ENCODE measurements around the gene SRGAP2B. TPM values are rescaled to one million over a fixed set of nuclear protein-coding genes. Genes with fewer than 3 reads are reported as not detected.
"Not testable (repeated sequence)": the region's sequence is repeated elsewhere in the genome, so short reads cannot be mapped to it uniquely, and the experiment has no call there.

SRGAP2B gene
- total RNA-seq, 1 donor from 2014 or later: 6.5 TPM

DNA sequence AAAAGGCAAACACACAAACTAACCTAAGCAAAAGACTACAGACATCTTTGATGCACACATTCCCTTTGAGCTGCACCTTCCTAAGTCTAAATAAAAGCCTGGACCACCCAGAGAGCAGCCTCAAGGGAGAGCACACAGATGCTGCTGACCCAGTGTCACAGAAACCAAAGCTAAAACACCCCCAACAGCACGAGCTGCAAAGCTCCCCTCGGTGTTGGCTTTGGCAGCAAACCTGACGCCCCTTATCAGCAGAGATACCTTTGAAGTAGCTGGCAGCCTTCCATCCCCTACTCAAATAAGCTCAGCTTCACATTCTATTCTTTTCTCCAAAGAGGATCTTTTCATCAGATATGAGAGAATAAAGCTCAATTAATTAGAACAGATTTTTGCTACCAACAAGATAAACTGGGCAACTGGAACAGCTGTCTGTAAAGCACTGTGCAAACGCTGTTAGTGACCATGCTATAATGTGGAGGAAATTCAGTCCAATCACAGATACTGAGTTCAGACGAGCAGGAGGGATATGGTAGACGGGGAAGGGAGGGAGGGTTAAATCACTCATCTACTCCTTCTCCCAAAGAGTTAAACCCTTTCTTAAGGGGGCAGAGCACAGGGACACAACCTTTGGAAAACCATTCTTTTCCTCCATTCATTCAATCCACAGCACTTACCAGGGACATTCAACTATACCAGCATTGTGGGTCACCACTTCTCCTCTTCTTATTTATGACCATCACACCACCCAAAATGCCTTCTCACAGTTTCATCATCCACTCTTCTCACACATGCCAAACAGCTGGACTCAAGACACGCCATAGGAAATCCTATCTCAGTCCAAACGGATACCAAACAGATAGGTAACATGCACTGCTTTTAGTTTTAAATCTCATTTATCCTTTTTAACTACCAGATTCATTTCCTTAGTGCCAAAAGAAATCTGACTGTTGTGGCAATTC lies 148.3 kb downstream of the SRGAP2B start:
- H3K36me3 ChIP-seq; H3K27me3 ChIP-seq; H3K4me3 ChIP-seq; DNase-seq (ENCODE audit: low spot score in 2 of 2); intact Hi-C loops (cut with DNase I); H3K27ac ChIP-seq; H3K4me1 ChIP-seq; H3K9me3 ChIP-seq: not testable (repeated sequence)

DNA sequence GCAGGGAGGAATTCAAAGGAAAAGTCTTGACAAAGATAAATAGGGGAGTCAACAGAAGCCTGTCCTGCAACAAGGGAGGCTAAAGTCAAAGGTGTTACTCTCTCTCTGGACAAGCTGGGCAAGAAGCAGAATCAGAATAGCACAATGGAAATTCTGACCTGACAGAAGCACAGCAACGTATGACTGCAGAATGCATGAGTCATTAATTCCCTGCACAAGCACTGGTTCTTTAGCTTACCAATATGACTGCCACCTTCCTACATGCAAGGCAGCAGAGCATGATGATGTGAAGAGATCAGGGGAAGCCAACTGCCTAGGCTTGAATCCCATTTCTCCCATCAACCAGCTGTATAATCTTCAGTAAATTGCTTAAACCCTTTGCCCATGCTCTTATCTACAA lies 153.4 kb downstream of the SRGAP2B start:
- intact Hi-C loops (cut with DNase I); H3K9me3 ChIP-seq; H3K27me3 ChIP-seq; H3K4me3 ChIP-seq; DNase-seq (ENCODE audit: low spot score in 2 of 2); H3K4me1 ChIP-seq; H3K36me3 ChIP-seq; H3K27ac ChIP-seq: not testable (repeated sequence)

DNA sequence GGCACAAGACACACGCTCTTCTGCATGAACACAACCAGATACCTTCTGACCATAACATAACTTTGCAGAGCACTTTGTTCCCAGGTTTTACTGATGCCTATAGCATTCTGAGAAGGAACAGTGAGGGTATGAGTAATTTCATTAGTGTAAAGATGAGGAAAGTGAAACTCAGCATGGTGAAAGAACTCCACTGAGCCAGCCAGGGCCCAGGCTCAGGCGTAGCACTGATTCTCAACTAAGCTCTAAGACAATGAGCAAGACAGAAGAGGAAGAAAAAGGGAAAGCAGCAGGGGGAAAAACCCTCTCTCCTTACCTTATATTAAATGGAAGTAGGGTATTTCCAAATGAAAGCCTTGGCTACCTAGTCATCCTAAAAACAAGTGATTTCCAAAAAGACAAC lies 155.1 kb downstream of the SRGAP2B start:
- intact Hi-C loops (cut with DNase I); H3K27ac ChIP-seq; H3K4me1 ChIP-seq; DNase-seq (ENCODE audit: low spot score in 2 of 2); H3K9me3 ChIP-seq; H3K36me3 ChIP-seq; H3K4me3 ChIP-seq; H3K27me3 ChIP-seq: not testable (repeated sequence)

DNA sequence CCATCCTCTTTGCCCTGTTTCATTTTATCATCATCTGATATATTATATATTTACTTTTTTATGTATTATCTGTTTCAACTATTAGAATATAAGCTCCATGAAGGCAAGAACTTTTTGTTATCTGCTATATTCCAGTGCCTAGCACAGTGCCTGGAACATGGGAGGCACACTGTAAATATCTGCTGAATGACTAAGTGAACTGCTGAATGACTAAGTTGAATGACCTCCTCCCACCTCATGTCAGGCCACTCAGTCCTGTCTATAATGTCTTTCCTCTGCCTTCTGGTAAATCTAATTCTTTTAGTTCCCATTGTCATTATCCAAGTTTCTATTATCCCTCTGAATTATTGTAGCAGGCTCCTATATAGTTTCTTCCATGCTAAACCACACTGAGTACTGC lies 156.5 kb downstream of the SRGAP2B start:
- H3K27me3 ChIP-seq; H3K36me3 ChIP-seq; intact Hi-C loops (cut with DNase I); DNase-seq (ENCODE audit: low spot score in 2 of 2); H3K4me3 ChIP-seq; H3K27ac ChIP-seq; H3K9me3 ChIP-seq; H3K4me1 ChIP-seq: not testable (repeated sequence)

DNA sequence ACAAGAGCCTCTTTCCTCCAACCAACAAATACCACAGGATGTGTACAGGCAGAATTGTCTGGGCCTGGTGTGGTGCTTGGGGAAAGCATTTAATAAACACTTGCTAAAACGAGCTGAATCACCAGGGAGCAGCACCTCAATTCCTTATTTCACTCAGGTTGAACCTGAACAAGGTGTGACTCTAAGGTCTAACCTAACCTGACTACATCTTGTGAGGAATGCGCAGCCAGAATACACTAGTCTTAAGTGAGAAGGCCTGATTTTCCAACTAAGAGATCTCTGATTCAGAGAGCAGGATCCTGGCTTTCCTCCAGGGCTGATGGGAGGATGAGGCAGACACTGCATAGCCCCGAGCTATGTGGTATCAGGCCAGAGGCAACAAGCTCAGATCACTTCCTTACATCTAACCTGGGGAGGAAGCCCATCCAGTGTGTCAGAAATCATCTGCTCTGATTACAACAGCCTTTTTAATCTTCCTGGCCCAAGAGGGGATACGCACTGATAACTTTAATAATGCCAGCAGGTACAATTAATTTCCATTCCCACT lies 158.9 kb downstream of the SRGAP2B start:
- H3K9me3 ChIP-seq; H3K27me3 ChIP-seq; DNase-seq (ENCODE audit: low spot score in 2 of 2); intact Hi-C loops (cut with DNase I); H3K4me1 ChIP-seq; H3K4me3 ChIP-seq; H3K27ac ChIP-seq; H3K36me3 ChIP-seq: not testable (repeated sequence)

DNA sequence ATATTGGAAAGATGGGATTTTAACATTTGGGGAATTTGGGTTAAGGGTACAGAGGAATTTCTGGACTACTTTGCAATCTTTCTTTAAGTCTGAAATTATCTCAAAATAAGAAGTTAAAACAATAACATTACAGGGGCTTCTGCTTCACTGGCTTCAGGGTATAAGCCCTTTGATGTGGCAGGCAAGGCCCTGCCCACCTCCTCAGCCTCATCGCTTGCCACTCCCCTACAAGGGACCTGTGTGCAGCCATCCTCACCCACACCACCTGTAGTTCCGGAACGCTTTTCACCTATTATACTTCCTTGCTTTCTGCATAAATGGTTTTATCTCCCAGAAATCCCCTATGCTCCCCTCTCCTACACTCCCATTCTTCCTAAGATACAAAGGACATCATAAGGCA lies 159.8 kb downstream of the SRGAP2B start:
- H3K27ac ChIP-seq; H3K4me3 ChIP-seq; H3K9me3 ChIP-seq; intact Hi-C loops (cut with DNase I); H3K4me1 ChIP-seq; DNase-seq (ENCODE audit: low spot score in 2 of 2); H3K36me3 ChIP-seq; H3K27me3 ChIP-seq: not testable (repeated sequence)

DNA sequence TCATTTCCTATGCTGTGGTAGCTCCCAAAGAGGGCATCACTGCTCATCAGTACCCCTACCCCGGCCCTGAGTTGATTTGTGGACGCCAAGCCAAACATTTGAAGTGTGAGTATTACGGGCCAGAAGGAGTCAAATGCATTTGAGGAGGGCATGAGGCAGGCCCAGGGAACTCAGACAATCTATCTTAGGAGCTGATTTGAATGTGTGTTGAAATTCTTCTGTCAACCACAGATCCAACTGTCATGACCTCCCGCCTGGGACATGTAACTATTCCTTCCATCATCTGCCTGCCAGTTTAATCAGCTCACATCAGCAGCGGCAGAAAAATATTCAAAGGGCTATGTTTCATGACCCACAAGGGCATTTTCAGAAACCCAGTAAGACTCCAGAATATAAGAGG lies 162.1 kb downstream of the SRGAP2B start:
- H3K9me3 ChIP-seq; H3K4me3 ChIP-seq; H3K27me3 ChIP-seq; H3K36me3 ChIP-seq; H3K27ac ChIP-seq; H3K4me1 ChIP-seq; intact Hi-C loops (cut with DNase I); DNase-seq (ENCODE audit: low spot score in 2 of 2): not testable (repeated sequence)

DNA sequence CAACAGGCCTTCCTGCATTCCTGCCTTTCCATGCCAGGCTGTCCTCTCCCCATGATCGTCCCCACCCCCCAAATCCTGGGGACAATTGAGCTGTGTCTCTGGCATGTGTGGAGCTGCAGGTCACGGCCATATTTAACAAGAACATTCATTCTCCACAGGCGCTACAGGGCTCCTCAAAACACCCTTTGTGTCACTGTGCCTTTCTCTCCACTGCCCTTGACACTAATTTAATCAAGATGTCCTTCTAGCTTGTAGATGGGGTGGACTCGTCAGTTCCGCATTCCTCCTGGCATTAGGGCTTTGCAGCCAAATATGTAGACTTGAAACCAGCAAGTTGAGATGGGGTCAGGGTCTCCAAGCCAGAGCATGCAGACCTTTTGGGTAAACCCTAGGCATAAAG lies 163.0 kb downstream of the SRGAP2B start:
- DNase-seq (ENCODE audit: low spot score in 2 of 2); H3K36me3 ChIP-seq; intact Hi-C loops (cut with DNase I); H3K27me3 ChIP-seq; H3K9me3 ChIP-seq; H3K4me3 ChIP-seq; H3K4me1 ChIP-seq; H3K27ac ChIP-seq: not testable (repeated sequence)

DNA sequence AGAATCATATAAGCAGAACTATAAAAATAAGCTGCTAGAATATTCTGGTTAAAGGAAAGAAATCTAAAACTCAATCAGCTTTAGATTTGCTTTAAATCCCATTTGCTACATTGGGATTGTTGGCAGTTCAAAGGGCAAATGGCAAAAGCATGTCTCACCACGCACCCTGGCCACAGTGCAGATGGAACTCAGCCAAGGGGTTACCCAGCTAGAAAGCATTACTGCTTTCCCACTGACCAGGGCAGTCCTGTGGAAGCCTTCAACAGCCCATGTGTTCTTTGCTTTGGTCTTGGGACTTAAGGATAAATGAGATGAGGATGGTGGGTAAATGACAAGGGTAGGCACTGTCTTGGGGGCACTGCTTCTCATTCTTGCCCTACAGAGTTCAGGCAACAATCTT lies 163.6 kb downstream of the SRGAP2B start:
- H3K4me3 ChIP-seq; H3K27me3 ChIP-seq; H3K9me3 ChIP-seq; intact Hi-C loops (cut with DNase I); H3K4me1 ChIP-seq; H3K27ac ChIP-seq; DNase-seq (ENCODE audit: low spot score in 2 of 2); H3K36me3 ChIP-seq: not testable (repeated sequence)

DNA sequence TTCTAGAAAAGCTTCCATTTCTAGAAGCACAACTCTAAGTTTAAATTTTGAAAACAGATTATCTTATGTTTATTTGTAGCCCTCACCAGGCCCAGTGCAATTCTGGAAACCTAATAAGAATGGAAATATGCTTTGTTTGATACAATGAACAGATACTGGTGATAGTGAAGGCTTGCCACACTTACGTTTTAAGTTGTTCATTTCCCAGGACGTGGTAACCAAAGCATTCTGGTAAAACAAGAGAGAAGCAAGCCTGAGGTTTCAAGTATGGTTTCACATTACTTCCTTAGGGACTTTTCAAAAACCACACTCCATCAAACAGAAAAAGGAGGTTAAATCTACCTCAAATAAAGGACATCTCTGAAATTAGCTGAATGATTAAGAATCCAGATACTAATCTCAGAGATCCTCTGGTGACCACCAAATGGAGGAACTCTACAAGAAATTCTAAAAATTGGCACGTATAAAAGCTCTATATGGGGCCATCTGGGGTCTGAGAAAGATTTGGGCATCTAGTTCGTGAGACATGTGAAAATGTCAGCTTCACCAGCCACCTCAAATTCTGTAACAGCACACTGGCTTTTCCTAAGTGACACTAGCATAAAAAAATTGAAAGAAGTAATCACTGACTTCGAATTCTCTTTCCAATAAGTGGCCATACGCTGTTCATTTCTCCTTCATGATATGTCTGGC lies 164.9 kb downstream of the SRGAP2B start:
- DNase-seq (ENCODE audit: low spot score in 2 of 2); H3K27me3 ChIP-seq; H3K27ac ChIP-seq; H3K9me3 ChIP-seq; H3K4me1 ChIP-seq; H3K4me3 ChIP-seq; intact Hi-C loops (cut with DNase I); H3K36me3 ChIP-seq: not testable (repeated sequence)

DNA sequence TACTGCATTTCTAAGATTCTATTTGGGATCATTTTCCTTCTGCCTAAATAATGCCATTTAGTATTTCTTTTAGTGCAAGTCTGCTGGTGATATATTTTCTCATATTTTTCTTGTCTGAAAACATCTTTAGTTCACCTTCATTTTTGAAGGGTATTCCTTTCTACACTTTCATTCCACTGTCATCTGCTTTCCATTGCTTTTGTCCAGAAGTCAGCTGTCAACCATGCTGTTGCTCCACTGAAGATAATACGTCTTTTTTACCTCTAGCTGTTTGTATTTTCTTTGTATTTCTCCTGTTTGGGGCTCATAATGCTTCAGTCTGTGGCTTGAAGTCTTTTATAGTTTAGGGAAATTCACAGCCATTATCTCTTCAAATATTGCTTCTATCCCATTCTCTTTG lies 167.8 kb downstream of the SRGAP2B start:
- H3K9me3 ChIP-seq; H3K27me3 ChIP-seq; H3K27ac ChIP-seq; intact Hi-C loops (cut with DNase I); H3K36me3 ChIP-seq; DNase-seq (ENCODE audit: low spot score in 2 of 2); H3K4me1 ChIP-seq; H3K4me3 ChIP-seq: not testable (repeated sequence)

DNA sequence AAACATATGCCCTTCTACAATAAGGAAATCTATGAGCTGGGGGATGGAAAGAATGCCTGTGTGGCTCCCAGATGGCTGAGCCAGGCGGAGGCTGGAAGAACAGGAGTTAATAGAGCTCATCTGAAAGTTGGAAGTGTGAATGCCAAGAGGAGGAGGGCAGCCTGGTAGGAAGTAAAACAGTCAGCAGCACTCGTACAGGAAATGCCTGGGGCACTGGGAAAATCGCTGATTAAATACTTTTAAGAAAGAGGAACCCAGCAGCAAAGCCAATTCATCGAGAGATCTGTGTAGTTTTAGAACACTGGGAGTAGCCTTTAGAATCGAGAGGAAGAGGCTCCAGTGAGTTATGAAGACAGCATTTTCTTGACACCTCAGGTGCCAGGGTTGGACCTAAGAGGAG lies 171.5 kb downstream of the SRGAP2B start:
- H3K4me1 ChIP-seq; H3K4me3 ChIP-seq; H3K27ac ChIP-seq; H3K27me3 ChIP-seq; DNase-seq (ENCODE audit: low spot score in 2 of 2); H3K36me3 ChIP-seq; intact Hi-C loops (cut with DNase I); H3K9me3 ChIP-seq: not testable (repeated sequence)

DNA sequence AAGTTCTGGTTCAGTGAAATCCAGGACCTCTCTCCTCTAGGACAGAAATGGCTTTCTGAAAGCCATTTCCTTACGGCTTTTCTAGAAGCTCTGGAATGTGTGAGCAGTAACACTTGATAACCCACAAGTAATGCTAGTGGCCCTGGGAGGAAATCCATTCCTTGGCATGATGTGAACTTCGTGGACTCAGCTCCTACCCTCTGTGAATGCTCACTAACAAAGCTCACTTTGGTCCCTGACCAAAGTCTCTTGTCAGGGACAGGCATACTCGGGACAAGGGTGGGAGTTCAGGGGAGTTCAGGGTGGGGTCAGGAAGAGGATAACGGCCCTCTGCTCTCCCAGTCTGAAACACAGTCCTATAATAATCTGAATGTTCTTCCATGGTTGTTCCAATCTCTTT lies 172.3 kb downstream of the SRGAP2B start:
- peak overlapping the region in 1 of 2 donors; percentile 73 for H3K27ac ChIP-seq
- DNase-seq (ENCODE audit: low spot score in 2 of 2); H3K36me3 ChIP-seq; H3K27me3 ChIP-seq; H3K4me1 ChIP-seq; H3K4me3 ChIP-seq; intact Hi-C loops (cut with DNase I); H3K9me3 ChIP-seq: not testable (repeated sequence)

DNA sequence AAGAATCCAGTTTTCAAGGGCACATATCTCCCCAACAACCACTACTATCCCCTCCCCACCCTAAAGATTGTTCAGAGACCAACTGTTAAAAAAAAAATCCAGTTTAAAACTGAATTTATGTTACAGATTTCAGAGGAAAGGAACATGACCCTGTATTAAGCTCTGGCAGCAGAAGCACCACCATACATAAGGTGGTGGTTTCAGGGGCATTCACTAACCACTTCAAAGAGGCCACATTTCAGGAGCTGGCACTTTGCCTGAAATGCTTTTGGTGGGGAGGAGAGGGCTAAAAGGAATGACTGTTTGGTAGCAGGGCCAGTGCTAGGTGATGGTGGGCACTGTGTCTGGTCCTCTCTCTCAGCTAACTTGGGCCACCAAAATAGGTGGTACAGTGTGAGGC lies 176.0 kb downstream of the SRGAP2B start:
- H3K4me1 ChIP-seq; intact Hi-C loops (cut with DNase I): not testable (repeated sequence)

More for the DNA sequence above, 176.0 kb downstream of the SRGAP2B start:
- not testable (repeated sequence) for H3K36me3 ChIP-seq; H3K4me3 ChIP-seq; DNase-seq (ENCODE audit: low spot score in 2 of 2); H3K9me3 ChIP-seq; H3K27me3 ChIP-seq; H3K27ac ChIP-seq
